Activated CD4-positive, alpha-beta T cell treated with anti-CD3 and anti-CD28 coated beads, Interleukin-2, amount 10 ng/mL, durations not matched to agents 24 days and 14 days (primary cell): ENCODE measurements around the gene ST6GALNAC3. TPM values are rescaled to one million over a fixed set of nuclear protein-coding genes. Genes with fewer than 3 reads are reported as not detected.

Source experiments
- DNase-seq: peaks from one replicate; pipeline ENCODE4 v3.0.0; 2022
- H3K27ac Mint-ChIP-seq: one replicate; pipeline ENCODE4 v1.8.0; 2022; ENCODE audit warnings: mild to moderate bottlenecking, mixed read lengths
- H3K27me3 Mint-ChIP-seq: one replicate; pipeline ENCODE4 v1.8.0; 2022; ENCODE audit warnings: mixed read lengths
- H3K36me3 Mint-ChIP-seq: one replicate; pipeline ENCODE4 v1.8.0; 2022; ENCODE audit warnings: low read depth, mild to moderate bottlenecking, mixed read lengths
- H3K4me1 Mint-ChIP-seq: one replicate; pipeline ENCODE4 v1.8.0; 2021; ENCODE audit warnings: mixed read lengths
- H3K4me3 Mint-ChIP-seq: one replicate; pipeline ENCODE4 v1.8.0; 2022; ENCODE audit warnings: mild to moderate bottlenecking, moderate library complexity, mixed read lengths
- H3K9me3 Mint-ChIP-seq: one replicate; pipeline ENCODE4 v1.8.0; 2021; ENCODE audit warnings: mixed read lengths
- intact Hi-C: fragments of 100-400 bp; cut with micrococcal nuclease; formaldehyde crosslinking; loops from one replicate; pipeline ENCODE4 v1.15.1; 2023
- total RNA-seq: library from RNA; stranded (reverse); gene quantifications from 2 replicates; pipeline ENCODE4 v1.2.3, GENCODE V29; 2022

The ST6GALNAC3 gene
- total RNA-seq, 1 donor from 2014 or later = 0.28 TPM

DNA sequence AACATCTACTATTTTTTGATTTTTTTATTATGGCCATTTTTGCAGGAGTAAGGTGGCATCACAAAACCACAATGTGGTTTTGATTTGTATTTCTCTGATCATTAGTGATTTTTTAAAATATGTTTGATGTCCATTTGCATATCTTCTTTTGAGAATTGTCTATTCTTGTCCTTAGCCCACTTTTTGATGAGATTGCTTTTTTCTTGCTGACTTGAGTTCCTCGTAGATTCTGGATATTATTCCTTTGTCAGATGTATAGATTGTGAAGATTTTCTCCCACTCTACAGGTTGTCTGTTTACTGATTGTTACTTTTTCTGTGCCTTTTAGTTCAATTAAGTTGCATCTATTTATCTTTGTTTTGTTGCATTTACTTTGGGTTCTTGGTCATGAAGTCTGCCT lies 375.7 kb downstream of the ST6GALNAC3 start:
- no peak for DNase-seq
- Mint-ChIP-seq H3K4me1 (peaks cover 2% of the 10 kb centered on the region), H3K27me3 (no peaks in the 10 kb centered on the region), H3K36me3 (no peaks in the 10 kb centered on the region), H3K9me3 (peaks cover 37% of the 10 kb centered on the region), H3K27ac (no peak overlapping the region), H3K4me3 (no peak overlapping the region)
- intact Hi-C loops = no loop called here

DNA sequence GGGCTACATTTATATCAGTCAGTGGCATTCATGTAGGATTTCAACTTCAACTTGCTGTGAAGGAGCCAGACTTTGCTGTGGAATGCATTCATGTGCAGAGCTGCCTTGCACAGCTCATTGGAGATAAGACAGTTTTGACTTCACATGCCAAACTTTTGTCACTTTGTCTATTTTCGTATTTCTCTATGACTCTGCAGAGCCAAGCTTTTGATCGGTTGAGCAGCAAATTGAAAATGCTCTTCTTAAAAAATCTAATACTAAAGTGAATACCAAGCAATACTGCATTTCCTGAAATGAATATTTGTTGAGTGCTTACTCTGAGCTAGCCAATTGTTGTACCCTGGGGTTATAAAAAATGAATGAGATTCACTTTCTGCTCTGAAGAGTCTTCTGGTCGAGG lies 388.7 kb downstream of the ST6GALNAC3 start:
- Mint-ChIP-seq H3K4me1 (no peaks in the 10 kb centered on the region), H3K27ac (no peak overlapping the region), H3K27me3 (no peaks in the 10 kb centered on the region), H3K9me3 (no peaks in the 10 kb centered on the region), H3K4me3 (no peak overlapping the region), H3K36me3 (no peaks in the 10 kb centered on the region)
- intact Hi-C loops = no loop called here
- no peak for DNase-seq

DNA sequence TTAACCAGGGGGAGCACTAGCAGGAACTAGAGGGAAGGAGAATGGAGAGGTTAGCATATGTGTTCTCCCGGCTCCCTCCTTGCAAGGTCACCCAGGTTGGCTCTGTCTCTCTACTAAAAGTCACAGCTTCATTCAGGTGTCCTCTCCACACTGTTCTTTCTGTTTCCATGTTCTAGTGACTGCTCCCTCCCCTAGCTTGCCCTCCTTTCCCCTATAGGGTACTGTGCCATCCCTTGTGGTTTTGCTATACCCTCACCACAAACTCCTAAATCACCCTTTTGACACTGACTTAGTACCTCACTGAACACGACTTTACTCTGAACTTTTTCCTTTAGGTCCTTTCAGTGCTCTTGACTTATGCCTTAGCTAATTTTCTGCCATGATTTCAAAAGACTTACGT lies 389.3 kb downstream of the ST6GALNAC3 start:
- no peak overlapping the region for H3K27ac Mint-ChIP-seq
- H3K36me3 Mint-ChIP-seq = no peaks in the 10 kb centered on the region
- intact Hi-C loops = no loop called here
- no peak for DNase-seq
- H3K27me3 Mint-ChIP-seq = no peaks in the 10 kb centered on the region
- no peak overlapping the region for H3K4me3 Mint-ChIP-seq
- H3K9me3 Mint-ChIP-seq = no peaks in the 10 kb centered on the region
- H3K4me1 Mint-ChIP-seq = no peaks in the 10 kb centered on the region

DNA sequence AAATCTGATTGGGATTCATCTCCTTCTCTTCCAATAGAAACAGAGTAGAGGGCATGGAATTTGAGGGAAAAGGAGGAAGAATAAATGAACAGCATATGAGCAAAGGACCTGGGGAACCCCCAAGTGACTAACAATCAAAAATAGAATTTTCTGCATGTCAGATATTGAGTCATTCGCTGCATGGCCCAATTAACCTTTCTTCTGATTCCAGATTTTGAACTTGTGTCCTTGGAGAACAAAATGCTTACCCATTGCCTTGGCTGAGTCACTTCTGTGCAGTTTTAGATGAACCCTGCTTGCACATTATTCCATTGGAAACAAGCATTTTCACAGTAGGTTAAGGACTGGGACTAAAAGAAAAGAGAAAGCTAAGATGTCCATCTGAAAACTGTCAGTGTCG lies 390.5 kb downstream of the ST6GALNAC3 start:
- no peak overlapping the region for H3K27ac Mint-ChIP-seq
- no peaks in the 10 kb centered on the region for H3K9me3 Mint-ChIP-seq
- intact Hi-C loops = no loop called here
- H3K27me3 Mint-ChIP-seq = no peaks in the 10 kb centered on the region
- H3K36me3 Mint-ChIP-seq = no peaks in the 10 kb centered on the region
- no peak overlapping the region for H3K4me3 Mint-ChIP-seq
- DNase-seq = no peak
- no peaks in the 10 kb centered on the region for H3K4me1 Mint-ChIP-seq

DNA sequence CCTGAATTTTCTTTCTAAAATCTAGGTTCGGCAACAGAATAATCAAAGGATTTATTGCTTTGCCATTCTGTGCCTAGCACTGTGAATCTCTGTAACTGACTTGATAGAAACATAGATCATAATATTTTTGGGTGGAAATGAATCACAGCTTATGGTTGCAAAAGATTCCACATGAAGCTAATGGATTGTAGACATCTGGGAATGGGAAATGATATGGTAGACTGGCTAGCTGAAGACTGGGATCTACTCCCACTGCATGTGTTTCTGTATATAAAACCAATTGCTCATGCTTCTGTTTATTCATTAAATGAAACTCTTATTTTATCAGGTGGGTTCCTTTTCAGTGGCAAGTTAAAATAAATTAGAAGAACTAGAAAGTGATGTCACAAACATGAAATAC lies 395.6 kb downstream of the ST6GALNAC3 start:
- Mint-ChIP-seq H3K9me3 (no peaks in the 10 kb centered on the region), H3K4me3 (no peak overlapping the region), H3K27me3 (no peaks in the 10 kb centered on the region), H3K27ac (no peak overlapping the region), H3K36me3 (no peaks in the 10 kb centered on the region), H3K4me1 (no peaks in the 10 kb centered on the region)
- no peak for DNase-seq
- intact Hi-C loops = no loop called here

DNA sequence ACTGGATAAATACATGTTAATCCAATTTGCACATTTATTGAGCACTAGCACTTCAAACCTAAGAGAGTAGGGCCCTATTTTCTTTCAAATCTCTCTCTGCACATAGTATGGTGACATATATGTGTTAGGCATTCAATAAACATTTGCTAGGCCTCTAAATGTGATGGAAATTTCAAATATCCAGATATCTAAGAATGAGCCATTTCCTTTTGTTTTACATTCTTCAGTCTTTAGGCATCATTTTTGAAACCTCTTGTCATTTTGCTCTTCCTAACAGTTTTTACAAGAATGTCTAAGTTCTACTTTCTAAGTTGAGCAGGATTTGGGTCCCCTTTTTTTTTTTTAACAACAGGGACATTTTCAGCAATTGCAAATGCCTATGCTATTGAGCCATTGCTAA lies 397.0 kb downstream of the ST6GALNAC3 start:
- DNase-seq = no peak
- Mint-ChIP-seq H3K4me1 (no peaks in the 10 kb centered on the region), H3K27ac (no peak overlapping the region), H3K36me3 (no peaks in the 10 kb centered on the region), H3K9me3 (no peaks in the 10 kb centered on the region), H3K27me3 (no peaks in the 10 kb centered on the region), H3K4me3 (no peak overlapping the region)
- intact Hi-C loops = no loop called here

DNA sequence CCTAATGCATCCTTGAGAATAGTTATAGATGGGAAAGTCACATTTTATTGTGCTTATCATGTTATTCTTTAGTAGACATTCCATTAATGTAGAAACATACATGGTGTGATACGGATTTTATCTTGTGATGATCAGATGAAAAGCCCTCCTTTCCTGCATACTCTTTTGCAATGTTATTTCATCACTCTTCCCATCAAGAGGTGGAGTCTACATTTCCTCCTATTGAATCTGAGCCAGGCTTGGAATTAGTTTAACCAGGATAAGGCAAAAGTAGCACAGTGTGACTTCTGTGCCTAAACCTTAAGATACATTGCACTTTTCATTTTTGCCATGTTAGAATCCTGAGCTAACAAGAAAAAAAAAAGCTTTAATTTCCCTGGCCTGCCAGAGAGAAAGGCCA lies 399.0 kb downstream of the ST6GALNAC3 start:
- H3K4me1 Mint-ChIP-seq = no peaks in the 10 kb centered on the region
- intact Hi-C loops = no loop called here
- no peaks in the 10 kb centered on the region for H3K36me3 Mint-ChIP-seq
- H3K9me3 Mint-ChIP-seq = no peaks in the 10 kb centered on the region
- H3K27me3 Mint-ChIP-seq = no peaks in the 10 kb centered on the region
- H3K4me3 Mint-ChIP-seq = no peak overlapping the region
- no peak overlapping the region for H3K27ac Mint-ChIP-seq
- no peak for DNase-seq

DNA sequence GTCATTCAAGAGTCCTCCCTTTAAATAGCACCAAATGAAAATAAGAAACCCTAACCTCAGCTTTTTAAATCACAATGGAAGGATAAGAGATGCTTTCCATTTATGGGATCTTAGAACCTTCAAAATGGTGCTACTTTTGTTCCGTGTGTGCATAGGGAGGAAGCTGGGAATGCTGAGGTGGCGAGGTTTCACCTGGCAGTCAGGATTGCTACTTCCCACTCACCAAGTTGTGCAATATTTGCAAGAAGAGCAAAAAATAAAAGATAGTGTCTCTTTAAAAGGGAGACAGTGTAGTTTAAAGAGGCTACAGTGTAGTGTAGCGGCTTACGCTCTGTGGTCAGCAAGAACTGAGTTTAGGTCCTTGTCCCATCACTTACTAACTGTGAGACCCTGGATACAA lies 400.4 kb downstream of the ST6GALNAC3 start:
- Mint-ChIP-seq H3K36me3 (no peaks in the 10 kb centered on the region), H3K27me3 (no peaks in the 10 kb centered on the region), H3K9me3 (peaks cover 4% of the 10 kb centered on the region), H3K4me3 (no peak overlapping the region), H3K4me1 (no peaks in the 10 kb centered on the region), H3K27ac (no peak overlapping the region)
- intact Hi-C loops = no loop called here
- DNase-seq = no peak

DNA sequence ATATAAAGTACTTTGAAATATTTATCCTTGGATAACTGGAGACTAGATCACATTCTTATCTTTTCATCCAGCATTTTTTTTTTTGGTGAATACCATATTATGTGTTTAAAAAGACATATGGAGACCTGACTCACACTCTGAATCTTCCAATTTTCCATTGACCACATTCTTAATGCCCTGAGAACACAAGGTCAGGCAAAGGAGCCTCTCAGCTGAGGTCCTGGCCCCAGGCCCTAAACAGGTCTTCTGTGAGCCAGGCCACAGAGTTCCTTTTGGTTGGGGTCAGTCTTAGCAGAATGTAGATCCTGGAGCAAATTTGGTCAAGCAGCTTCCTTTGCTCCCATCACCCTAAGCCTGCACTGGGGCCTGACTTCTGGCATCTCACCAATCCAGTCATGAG lies 402.6 kb downstream of the ST6GALNAC3 start:
- peaks cover 4% of the 10 kb centered on the region for H3K9me3 Mint-ChIP-seq
- no peaks in the 10 kb centered on the region for H3K36me3 Mint-ChIP-seq
- H3K4me3 Mint-ChIP-seq = no peak overlapping the region
- no peak overlapping the region for H3K27ac Mint-ChIP-seq
- intact Hi-C loops = no loop called here
- H3K4me1 Mint-ChIP-seq = no peaks in the 10 kb centered on the region
- no peaks in the 10 kb centered on the region for H3K27me3 Mint-ChIP-seq
- DNase-seq = no peak

DNA sequence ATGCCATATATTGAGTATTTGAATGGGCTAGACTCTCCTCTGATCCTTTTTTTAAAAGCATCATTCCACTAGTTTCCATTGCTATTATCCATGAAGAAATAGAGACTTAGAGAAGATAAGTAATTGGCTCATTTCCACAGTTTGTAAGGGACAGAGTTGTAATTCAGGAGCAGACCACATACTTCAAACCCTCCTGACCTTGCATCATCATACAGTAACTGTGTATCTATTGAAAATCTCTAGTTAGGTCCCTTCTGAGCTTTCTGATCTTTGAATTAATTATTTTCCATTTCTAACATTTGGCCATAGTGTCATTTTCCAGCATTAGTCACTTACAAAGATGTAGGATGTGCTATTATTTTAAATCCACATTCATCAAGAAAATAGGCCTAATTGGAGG lies 406.3 kb downstream of the ST6GALNAC3 start:
- H3K27me3 Mint-ChIP-seq = no peaks in the 10 kb centered on the region
- no peak overlapping the region for H3K4me3 Mint-ChIP-seq
- intact Hi-C loops = no loop called here
- DNase-seq = no peak
- H3K9me3 Mint-ChIP-seq = peaks cover 4% of the 10 kb centered on the region
- no peaks in the 10 kb centered on the region for H3K4me1 Mint-ChIP-seq
- H3K36me3 Mint-ChIP-seq = no peaks in the 10 kb centered on the region
- no peak overlapping the region for H3K27ac Mint-ChIP-seq

DNA sequence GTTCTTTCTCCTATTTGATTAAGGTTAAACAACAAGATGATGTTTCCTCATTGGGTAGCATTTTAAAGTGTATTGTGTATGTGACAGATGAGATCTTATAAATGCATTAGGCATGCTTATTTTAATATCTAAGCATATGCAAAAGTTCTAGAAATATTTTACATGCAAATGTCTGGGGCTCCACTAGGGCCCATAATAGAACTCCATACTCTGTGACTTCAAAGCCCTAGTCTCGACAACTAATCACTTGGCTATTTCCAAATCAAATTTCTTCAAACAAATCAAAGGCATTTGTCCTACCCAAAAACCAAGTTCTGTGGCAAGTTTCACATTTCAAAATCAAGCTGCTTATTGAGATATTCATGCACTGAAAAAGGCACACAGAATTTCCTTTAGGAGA lies 407.1 kb downstream of the ST6GALNAC3 start:
- Mint-ChIP-seq H3K9me3 (peaks cover 4% of the 10 kb centered on the region), H3K27ac (no peak overlapping the region)

DNA sequence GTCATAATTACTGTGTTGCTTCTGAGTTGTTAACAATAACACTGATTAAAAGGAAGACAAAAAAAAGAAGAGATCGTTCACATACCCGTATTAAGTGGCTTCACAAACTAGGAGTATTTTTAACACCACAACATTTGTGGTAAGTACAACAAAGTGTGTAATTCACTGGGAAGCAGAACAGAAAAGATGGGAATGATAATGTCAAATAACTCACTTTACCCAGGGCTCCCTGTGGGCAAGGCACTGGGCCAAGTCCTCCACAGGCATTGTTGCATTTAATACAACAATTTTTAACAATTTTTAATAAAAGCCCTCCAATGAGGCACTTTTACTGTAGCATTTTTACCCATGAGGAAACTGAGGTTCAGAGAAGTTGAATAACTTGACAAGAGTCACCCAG lies 407.7 kb downstream of the ST6GALNAC3 start:
- Mint-ChIP-seq H3K4me1 (no peaks in the 10 kb centered on the region), H3K9me3 (peaks cover 6% of the 10 kb centered on the region), H3K36me3 (no peaks in the 10 kb centered on the region), H3K27ac (no peak overlapping the region), H3K27me3 (no peaks in the 10 kb centered on the region), H3K4me3 (no peak overlapping the region)
- intact Hi-C loops = no loop called here
- no peak for DNase-seq

More for the DNA sequence above, 407.1 kb downstream of the ST6GALNAC3 start:
- Mint-ChIP-seq H3K36me3 (no peaks in the 10 kb centered on the region), H3K4me1 (no peaks in the 10 kb centered on the region), H3K4me3 (no peak overlapping the region), H3K27me3 (no peaks in the 10 kb centered on the region)
- intact Hi-C loops = no loop called here
- DNase-seq = no peak

DNA sequence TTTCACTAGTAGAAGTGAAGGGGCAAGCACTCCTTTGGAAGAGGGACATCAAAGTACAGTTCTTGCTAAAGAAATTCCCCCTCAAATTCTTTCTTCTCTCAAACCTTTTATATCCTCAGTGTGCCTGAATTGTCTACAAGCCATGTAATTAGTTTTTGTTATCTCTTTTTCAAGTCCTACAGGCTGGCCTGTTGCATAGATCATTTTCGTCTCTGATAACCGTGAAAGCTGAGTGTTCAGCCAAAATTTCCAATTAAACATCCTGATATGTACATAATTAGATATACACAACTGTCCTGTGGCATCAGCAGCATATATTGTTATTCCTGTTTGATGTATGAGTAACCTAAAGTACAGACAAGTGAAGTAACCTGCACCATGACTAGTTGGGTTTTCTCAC lies 417.2 kb downstream of the ST6GALNAC3 start:
- Mint-ChIP-seq H3K4me3 (no peak overlapping the region), H3K27me3 (no peaks in the 10 kb centered on the region), H3K36me3 (no peaks in the 10 kb centered on the region), H3K4me1 (peaks cover 20% of the 10 kb centered on the region), H3K9me3 (peaks cover 5% of the 10 kb centered on the region), H3K27ac (no peak overlapping the region)
- intact Hi-C loops = loop anchor here (5.0 kb wide), 1 partner anchor 234 kb away; no protein-coding TSS in a partner anchor
- no peak for DNase-seq

DNA sequence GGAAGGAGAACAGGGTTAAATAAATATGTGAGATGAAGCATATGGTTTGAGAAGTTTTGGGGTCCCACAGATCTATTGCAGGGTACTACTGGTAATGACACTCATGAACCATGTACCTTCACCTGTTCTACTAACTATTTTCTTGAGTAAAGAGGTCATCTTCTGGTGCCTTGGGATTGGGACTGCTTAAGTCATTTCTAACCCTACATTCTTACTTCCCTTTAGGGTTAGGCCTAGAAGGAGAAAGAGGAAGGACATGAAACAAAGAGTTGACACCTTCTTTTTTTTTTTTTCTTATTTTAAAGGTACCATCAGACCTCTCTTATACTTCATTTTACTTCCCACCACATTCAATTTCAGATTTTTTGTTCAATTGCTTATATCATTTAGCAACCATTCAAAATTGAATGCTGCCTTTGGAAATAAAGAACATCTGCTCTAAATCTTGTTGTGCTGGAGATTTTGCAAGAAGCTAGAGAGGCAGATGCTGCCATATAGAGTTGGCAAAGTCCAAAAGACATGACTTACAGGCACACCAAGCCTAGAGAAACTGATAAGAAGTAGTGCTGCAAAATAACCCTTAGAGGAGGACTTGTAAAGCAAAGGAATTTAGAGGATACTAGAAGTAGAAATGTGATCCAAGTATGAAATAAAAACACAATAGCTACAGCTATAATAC lies 418.3 kb downstream of the ST6GALNAC3 start:
- Mint-ChIP-seq H3K27ac (no peak overlapping the region), H3K36me3 (no peaks in the 10 kb centered on the region)
- intact Hi-C loops = loop anchor here (5.0 kb wide), 1 partner anchor 236 kb away; no protein-coding TSS in a partner anchor

DNA sequence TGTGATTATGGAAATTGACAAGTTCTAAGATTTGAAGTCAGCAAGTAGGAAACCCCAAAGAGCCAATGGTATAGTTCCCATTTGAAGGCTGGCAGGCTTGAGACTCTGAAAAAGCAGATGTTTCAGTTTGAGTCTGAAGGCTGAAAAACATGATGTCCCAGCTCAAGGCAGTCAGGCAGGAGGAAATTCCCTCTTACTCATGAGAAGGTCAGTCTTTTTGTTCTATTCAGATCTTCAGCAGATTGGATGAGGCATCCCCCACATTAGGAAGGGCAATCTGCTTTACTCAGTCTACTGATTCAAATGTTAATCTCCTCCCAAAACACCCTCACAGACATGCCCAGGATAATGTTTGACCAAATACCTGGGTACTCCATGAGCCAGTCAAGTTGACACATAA lies 420.3 kb downstream of the ST6GALNAC3 start:
- peak; percentile 59 for DNase-seq
- Mint-ChIP-seq H3K9me3 (no peaks in the 10 kb centered on the region), H3K36me3 (no peaks in the 10 kb centered on the region), H3K4me1 (peaks cover 23% of the 10 kb centered on the region), H3K27ac (peak overlapping the region; percentile 83), H3K27me3 (no peaks in the 10 kb centered on the region), H3K4me3 (peak overlapping the region; percentile 72)
- intact Hi-C loops = loop anchor here (5.0 kb wide), 1 partner anchor 238 kb away; no protein-coding TSS in a partner anchor

More for the DNA sequence above, 418.3 kb downstream of the ST6GALNAC3 start:
- H3K4me1 Mint-ChIP-seq = peaks cover 23% of the 10 kb centered on the region
- DNase-seq = no peak
- no peak overlapping the region for H3K4me3 Mint-ChIP-seq
- H3K9me3 Mint-ChIP-seq = no peaks in the 10 kb centered on the region
- no peaks in the 10 kb centered on the region for H3K27me3 Mint-ChIP-seq
